ENCODE measurements around the gene LRRC56.
"Not testable (repeated sequence)": the region's sequence is repeated elsewhere in the genome, so short reads cannot be mapped to it uniquely, and the experiment has no call there.

The LRRC56 gene

GRCh38 chr11:516918-517685 lies 20.2 kb upstream of the LRRC56 start:
- not testable (repeated sequence) for H3K9ac ChIP-seq (ENCODE audit: low read length); H3K4me1 ChIP-seq (ENCODE audit: control insufficient read depth, insufficient read depth, low read length); H3K4me3 ChIP-seq (ENCODE audit: low read length); H3K36me3 ChIP-seq (ENCODE audit: control insufficient read depth, insufficient read depth, low read length); H3K9me3 ChIP-seq (ENCODE audit: control insufficient read depth, low read length); H3K27me3 ChIP-seq (ENCODE audit: control insufficient read depth, insufficient read depth, low read length)

- Histone ChIP-seq H3K4me1 (ENCODE audit: control insufficient read depth, insufficient read depth, low read length) (no peaks in the 10 kb centered on the region), H3K27me3 (ENCODE audit: control insufficient read depth, insufficient read depth, low read length) (peaks cover 3% of the 10 kb centered on the region), H3K4me3 (ENCODE audit: low read length) (no peak overlapping the region), H3K9me3 (ENCODE audit: control insufficient read depth, low read length) (no peaks in the 10 kb centered on the region), H3K9ac (ENCODE audit: low read length) (peak overlapping the region; percentile 34), H3K36me3 (ENCODE audit: control insufficient read depth, insufficient read depth, low read length) (no peaks in the 10 kb centered on the region)
These were observed 18.7 kb upstream of the LRRC56 start for GRCh38 chr11:518463-519202.

- peaks cover 3% of the 10 kb centered on the region for H3K27me3 ChIP-seq (ENCODE audit: control insufficient read depth, insufficient read depth, low read length)
- H3K36me3 ChIP-seq (ENCODE audit: control insufficient read depth, insufficient read depth, low read length): no peaks in the 10 kb centered on the region
- no peaks in the 10 kb centered on the region for H3K9me3 ChIP-seq (ENCODE audit: control insufficient read depth, low read length)
- no peaks in the 10 kb centered on the region for H3K4me1 ChIP-seq (ENCODE audit: control insufficient read depth, insufficient read depth, low read length)
- H3K9ac ChIP-seq (ENCODE audit: low read length): no peak overlapping the region
- no peak overlapping the region for H3K4me3 ChIP-seq (ENCODE audit: low read length)
These were observed 16.7 kb upstream of the LRRC56 start for GRCh38 chr11:520428-521176.

- no peaks in the 10 kb centered on the region for H3K4me1 ChIP-seq (ENCODE audit: control insufficient read depth, insufficient read depth, low read length)
- H3K9ac ChIP-seq (ENCODE audit: low read length): no peak overlapping the region
- no peaks in the 10 kb centered on the region for H3K9me3 ChIP-seq (ENCODE audit: control insufficient read depth, low read length)
- no peak overlapping the region for H3K4me3 ChIP-seq (ENCODE audit: low read length)
- no peaks in the 10 kb centered on the region for H3K36me3 ChIP-seq (ENCODE audit: control insufficient read depth, insufficient read depth, low read length)
- H3K27me3 ChIP-seq (ENCODE audit: control insufficient read depth, insufficient read depth, low read length): peaks cover 3% of the 10 kb centered on the region
These were observed 16.1 kb upstream of the LRRC56 start for GRCh38 chr11:521177-521688.

- Histone ChIP-seq H3K4me3 (ENCODE audit: low read length) (no peak overlapping the region), H3K9ac (ENCODE audit: low read length) (no peak overlapping the region), H3K4me1 (ENCODE audit: control insufficient read depth, insufficient read depth, low read length) (no peaks in the 10 kb centered on the region), H3K9me3 (ENCODE audit: control insufficient read depth, low read length) (no peaks in the 10 kb centered on the region), H3K27me3 (ENCODE audit: control insufficient read depth, insufficient read depth, low read length) (peaks cover under 1% of the 10 kb centered on the region), H3K36me3 (ENCODE audit: control insufficient read depth, insufficient read depth, low read length) (no peaks in the 10 kb centered on the region)
These were observed 11.1 kb upstream of the LRRC56 start for GRCh38 chr11:526192-526591.

- Histone ChIP-seq H3K4me1 (ENCODE audit: control insufficient read depth, insufficient read depth, low read length) (peaks cover 5% of the 10 kb centered on the region), H3K9ac (ENCODE audit: low read length) (no peak overlapping the region), H3K27me3 (ENCODE audit: control insufficient read depth, insufficient read depth, low read length) (no peaks in the 10 kb centered on the region), H3K36me3 (ENCODE audit: control insufficient read depth, insufficient read depth, low read length) (peaks cover 9% of the 10 kb centered on the region), H3K4me3 (ENCODE audit: low read length) (no peak overlapping the region), H3K9me3 (ENCODE audit: control insufficient read depth, low read length) (no peaks in the 10 kb centered on the region)
These were observed 9.0 kb upstream of the LRRC56 start for GRCh38 chr11:528166-528814.

- H3K36me3 ChIP-seq (ENCODE audit: control insufficient read depth, insufficient read depth, low read length): peaks cover 13% of the 10 kb centered on the region
- H3K4me1 ChIP-seq (ENCODE audit: control insufficient read depth, insufficient read depth, low read length): peaks cover 12% of the 10 kb centered on the region
- no peaks in the 10 kb centered on the region for H3K27me3 ChIP-seq (ENCODE audit: control insufficient read depth, insufficient read depth, low read length)
- no peak overlapping the region for H3K4me3 ChIP-seq (ENCODE audit: low read length)
- H3K9ac ChIP-seq (ENCODE audit: low read length): no peak overlapping the region
- H3K9me3 ChIP-seq (ENCODE audit: control insufficient read depth, low read length): no peaks in the 10 kb centered on the region
These were observed 8.3 kb upstream of the LRRC56 start for GRCh38 chr11:528815-529727.

- H3K9ac ChIP-seq (ENCODE audit: low read length): no peak overlapping the region
- H3K4me3 ChIP-seq (ENCODE audit: low read length): no peak overlapping the region
- no peaks in the 10 kb centered on the region for H3K27me3 ChIP-seq (ENCODE audit: control insufficient read depth, insufficient read depth, low read length)
- no peaks in the 10 kb centered on the region for H3K9me3 ChIP-seq (ENCODE audit: control insufficient read depth, low read length)
- peaks cover 18% of the 10 kb centered on the region for H3K4me1 ChIP-seq (ENCODE audit: control insufficient read depth, insufficient read depth, low read length)
- H3K36me3 ChIP-seq (ENCODE audit: control insufficient read depth, insufficient read depth, low read length): peaks cover 13% of the 10 kb centered on the region
These were observed 7.5 kb upstream of the LRRC56 start for GRCh38 chr11:529728-530411.

- Histone ChIP-seq H3K9me3 (ENCODE audit: control insufficient read depth, low read length) (no peaks in the 10 kb centered on the region), H3K36me3 (ENCODE audit: control insufficient read depth, insufficient read depth, low read length) (peaks cover 13% of the 10 kb centered on the region), H3K4me3 (ENCODE audit: low read length) (no peak overlapping the region), H3K4me1 (ENCODE audit: control insufficient read depth, insufficient read depth, low read length) (peaks cover 21% of the 10 kb centered on the region), H3K9ac (ENCODE audit: low read length) (no peak overlapping the region), H3K27me3 (ENCODE audit: control insufficient read depth, insufficient read depth, low read length) (no peaks in the 10 kb centered on the region)
These were observed 6.1 kb upstream of the LRRC56 start for GRCh38 chr11:530960-531831.

- Histone ChIP-seq H3K4me1 (ENCODE audit: control insufficient read depth, insufficient read depth, low read length) (peaks cover 23% of the 10 kb centered on the region), H3K36me3 (ENCODE audit: control insufficient read depth, insufficient read depth, low read length) (peaks cover 13% of the 10 kb centered on the region), H3K27me3 (ENCODE audit: control insufficient read depth, insufficient read depth, low read length) (no peaks in the 10 kb centered on the region), H3K4me3 (ENCODE audit: low read length) (no peak overlapping the region), H3K9ac (ENCODE audit: low read length) (no peak overlapping the region), H3K9me3 (ENCODE audit: control insufficient read depth, low read length) (no peaks in the 10 kb centered on the region)
These were observed 5.3 kb upstream of the LRRC56 start for GRCh38 chr11:531919-532526.

All from mucosa of stomach (tissue), 1 donor.